ENCODE data around the gene SLC35F1. TPM values are rescaled to one million over a fixed set of nuclear protein-coding genes. Genes with fewer than 3 reads are reported as not detected.

SLC35F1 gene
- total RNA-seq, 4 donors from 2014 or later, result 0.17 to 1.5 (median 1.3) TPM

DNA sequence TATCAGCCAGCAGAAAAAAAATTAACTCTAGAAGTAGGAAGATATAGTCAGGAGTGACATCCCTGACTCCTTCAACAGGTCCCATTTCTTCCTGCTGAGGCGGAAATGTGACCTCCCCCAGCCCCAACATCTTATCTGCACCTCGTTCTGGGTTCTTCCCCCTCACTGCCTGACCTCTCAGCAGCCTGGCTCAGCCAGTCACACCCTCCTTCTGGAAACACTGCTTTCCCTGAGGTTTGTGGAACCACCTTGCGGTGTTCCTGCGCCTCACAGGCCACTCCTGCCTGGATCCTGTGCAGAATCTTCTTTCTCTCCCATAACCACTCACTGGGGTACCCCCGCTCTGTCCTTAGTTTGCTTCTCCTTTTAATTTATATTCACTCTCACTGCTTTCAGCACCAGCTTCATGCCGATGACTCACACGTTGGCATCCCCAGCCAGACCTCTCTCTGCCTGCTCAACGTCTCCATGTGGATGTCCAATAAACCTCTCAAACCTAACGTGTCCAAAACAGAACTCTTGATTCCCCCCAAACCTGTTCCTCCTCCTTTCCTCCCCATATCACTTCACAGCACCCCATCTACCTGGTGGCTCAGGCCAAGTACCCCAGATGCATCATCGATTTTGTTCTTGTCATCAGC lies 418.3 kb downstream of the SLC35F1 start:
- TF ChIP-seq, protein P1, sequence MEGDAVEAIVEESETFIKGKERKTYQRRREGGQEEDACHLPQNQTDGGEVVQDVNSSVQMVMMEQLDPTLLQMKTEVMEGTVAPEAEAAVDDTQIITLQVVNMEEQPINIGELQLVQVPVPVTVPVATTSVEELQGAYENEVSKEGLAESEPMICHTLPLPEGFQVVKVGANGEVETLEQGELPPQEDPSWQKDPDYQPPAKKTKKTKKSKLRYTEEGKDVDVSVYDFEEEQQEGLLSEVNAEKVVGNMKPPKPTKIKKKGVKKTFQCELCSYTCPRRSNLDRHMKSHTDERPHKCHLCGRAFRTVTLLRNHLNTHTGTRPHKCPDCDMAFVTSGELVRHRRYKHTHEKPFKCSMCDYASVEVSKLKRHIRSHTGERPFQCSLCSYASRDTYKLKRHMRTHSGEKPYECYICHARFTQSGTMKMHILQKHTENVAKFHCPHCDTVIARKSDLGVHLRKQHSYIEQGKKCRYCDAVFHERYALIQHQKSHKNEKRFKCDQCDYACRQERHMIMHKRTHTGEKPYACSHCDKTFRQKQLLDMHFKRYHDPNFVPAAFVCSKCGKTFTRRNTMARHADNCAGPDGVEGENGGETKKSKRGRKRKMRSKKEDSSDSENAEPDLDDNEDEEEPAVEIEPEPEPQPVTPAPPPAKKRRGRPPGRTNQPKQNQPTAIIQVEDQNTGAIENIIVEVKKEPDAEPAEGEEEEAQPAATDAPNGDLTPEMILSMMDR (IDR thresholded peaks at IDR 0.05; ENCODE audit: low read depth), result no peak

DNA sequence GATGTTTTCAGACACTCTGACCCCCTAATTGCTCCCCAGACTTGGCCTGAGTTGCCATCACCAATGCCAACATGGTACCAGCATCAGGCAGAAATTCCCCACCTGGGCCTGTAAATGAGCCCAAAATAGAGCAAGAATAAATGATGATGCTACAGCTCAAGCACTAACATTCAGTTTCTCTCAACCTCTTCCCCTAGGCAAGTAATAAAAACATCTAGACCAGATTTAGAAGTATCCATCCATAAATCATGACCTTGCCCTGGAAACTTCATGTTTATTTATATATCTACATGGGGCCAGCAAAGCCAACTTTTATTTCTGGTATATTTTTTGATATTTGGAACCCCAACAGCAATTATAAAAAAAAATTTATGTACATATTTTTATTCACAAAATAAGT lies 419.6 kb downstream of the SLC35F1 start:
- TF ChIP-seq, protein P1 (IDR thresholded peaks at IDR 0.05; ENCODE audit: low read depth), result no peak

DNA sequence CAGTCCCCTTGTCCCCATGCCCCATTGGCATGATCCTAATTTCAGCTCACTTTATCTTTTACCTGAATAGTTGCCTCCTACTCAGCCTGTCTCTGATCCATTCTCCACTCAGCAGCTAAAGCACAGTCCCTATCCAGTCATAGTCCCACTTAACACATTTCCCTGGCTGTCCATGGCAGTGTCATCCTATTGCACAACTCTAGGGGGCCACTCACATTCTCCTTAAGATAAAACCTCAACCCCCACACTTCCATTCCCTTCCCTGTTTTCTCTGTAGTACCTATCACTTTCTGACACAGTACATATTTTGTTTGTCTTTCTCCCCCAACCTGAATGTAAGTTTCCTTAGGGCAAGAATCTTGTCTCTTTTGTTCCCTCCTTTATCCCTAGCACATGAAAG lies 420.2 kb downstream of the SLC35F1 start:
- TF ChIP-seq, protein P1 (IDR thresholded peaks at IDR 0.05; ENCODE audit: low read depth), result no peak

DNA sequence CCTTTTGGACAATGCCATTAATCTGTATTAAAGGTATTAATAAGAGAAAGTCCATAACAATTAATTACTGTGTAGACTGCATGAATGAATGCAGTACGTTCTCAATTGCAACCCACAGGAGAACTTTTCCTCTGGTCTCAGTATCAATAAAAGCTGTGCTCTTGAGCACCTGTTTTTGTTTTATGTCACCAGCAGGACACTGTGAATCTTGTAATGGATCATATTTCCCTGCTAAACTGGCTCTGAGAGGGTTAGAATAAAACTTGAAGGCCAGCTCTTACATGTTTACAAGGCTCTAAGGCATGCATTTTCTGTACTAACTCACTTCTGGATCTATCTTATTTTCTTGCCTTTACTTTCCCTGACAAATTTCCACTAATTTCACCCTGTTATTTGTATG lies 426.7 kb downstream of the SLC35F1 start:
- TF ChIP-seq, protein P1 (IDR thresholded peaks at IDR 0.05; ENCODE audit: low read depth), result no peak

GRCh38 chr6:118334634-118335033 lies 427.6 kb downstream of the SLC35F1 start:
- TF ChIP-seq, protein P1 (IDR thresholded peaks at IDR 0.05; ENCODE audit: low read depth), result no peak

GRCh38 chr6:118335325-118335816 lies 428.3 kb downstream of the SLC35F1 start:
- TF ChIP-seq, protein P1 (IDR thresholded peaks at IDR 0.05; ENCODE audit: low read depth), result no peak

GRCh38 chr6:118344014-118344670 lies 437.1 kb downstream of the SLC35F1 start:
- TF ChIP-seq, protein P1 (IDR thresholded peaks at IDR 0.05; ENCODE audit: low read depth), result no peak
